Esophagus muscularis mucosa (tissue), 3 donors: Measurements from ENCODE around the gene TFAP2E.

ENCODE experiments used
- POLR2AphosphoS5 ChIP-seq, 2 donors: sonication (generic); formaldehyde crosslinking; IDR thresholded peaks; one replicate each; pipeline ENCODE4 v1.6.1; 2017; ENCODE audit warnings: antibody characterized with exemption in 2 of 2
- TF ChIP-seq, protein P1 (sequence below), 3 experiments: fragments of 200-600 bp in 2 of 3; fragments of 450-650 bp in 1 of 3; sonication (generic) in 2 of 3; IDR thresholded peaks; one replicate each; pipeline ENCODE4 v1.5.1; 2017 to 2019; ENCODE audit warnings: antibody characterized with exemption in 3 of 3, mild to moderate bottlenecking in 2 of 3, moderate library complexity in 1 of 3

DNA sequence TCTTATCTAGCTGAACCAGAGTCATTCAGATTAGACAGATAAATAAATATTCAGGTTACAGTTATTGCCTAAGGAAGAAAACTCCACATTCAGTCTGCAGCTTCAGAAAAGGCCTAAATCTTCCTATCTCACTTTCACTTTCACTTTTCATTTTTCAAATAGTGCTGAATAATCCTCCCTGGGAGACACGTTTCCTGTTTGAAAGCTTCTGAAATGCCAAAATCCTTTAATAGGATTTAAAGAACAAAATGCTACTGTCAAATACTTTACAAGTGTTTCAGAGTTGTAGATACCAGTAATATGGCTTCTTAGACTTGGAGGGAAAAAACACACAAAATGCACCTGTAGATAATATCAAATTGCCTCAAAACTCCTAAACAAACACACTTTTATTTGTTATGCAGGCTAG is 64.3 kb downstream of the TFAP2E start:
- no peak for TF ChIP-seq POLR2AphosphoS5 (IDR thresholded peaks at IDR 0.05)
- TF ChIP-seq, protein P1, sequence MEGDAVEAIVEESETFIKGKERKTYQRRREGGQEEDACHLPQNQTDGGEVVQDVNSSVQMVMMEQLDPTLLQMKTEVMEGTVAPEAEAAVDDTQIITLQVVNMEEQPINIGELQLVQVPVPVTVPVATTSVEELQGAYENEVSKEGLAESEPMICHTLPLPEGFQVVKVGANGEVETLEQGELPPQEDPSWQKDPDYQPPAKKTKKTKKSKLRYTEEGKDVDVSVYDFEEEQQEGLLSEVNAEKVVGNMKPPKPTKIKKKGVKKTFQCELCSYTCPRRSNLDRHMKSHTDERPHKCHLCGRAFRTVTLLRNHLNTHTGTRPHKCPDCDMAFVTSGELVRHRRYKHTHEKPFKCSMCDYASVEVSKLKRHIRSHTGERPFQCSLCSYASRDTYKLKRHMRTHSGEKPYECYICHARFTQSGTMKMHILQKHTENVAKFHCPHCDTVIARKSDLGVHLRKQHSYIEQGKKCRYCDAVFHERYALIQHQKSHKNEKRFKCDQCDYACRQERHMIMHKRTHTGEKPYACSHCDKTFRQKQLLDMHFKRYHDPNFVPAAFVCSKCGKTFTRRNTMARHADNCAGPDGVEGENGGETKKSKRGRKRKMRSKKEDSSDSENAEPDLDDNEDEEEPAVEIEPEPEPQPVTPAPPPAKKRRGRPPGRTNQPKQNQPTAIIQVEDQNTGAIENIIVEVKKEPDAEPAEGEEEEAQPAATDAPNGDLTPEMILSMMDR (IDR thresholded peaks at IDR 0.05) = no peak
